Stromal cell of bone marrow (primary cell): Measurements from ENCODE around the gene PTGES3L.
"Not testable (repeated sequence)": the region's sequence is repeated elsewhere in the genome, so short reads cannot be mapped to it uniquely, and the experiment has no call there.

ENCODE experiments used
- DNase-seq: peaks from one replicate; pipeline ENCODE4 v3.0.0-alpha.2; 2012; ENCODE audit warnings: low read depth

The PTGES3L gene

GRCh38 chr17:42919522-42920077 is 60.3 kb downstream of the PTGES3L start:
- DNase-seq: not testable (repeated sequence)

- DNase-seq: no peak
These were observed 60.9 kb downstream of the PTGES3L start for GRCh38 chr17:42918902-42919521.
